Adipocyte (in vitro differentiated cells): ENCODE measurements around the gene FGF19.
"Not testable (repeated sequence)": the region's sequence is repeated elsewhere in the genome, so short reads cannot be mapped to it uniquely, and the experiment has no call there.

Source experiments
- DNase-seq: peaks from one replicate; pipeline ENCODE4 v3.0.0-alpha.2; 2015; ENCODE audit warnings: low read depth
- H3K27me3 ChIP-seq: replicated peaks from 2 replicates; pipeline ENCODE4 v1.7.0; 2013; ENCODE audit warnings: mild to moderate bottlenecking, low read length, moderate library complexity; ENCODE audit not compliant: control insufficient read depth, insufficient read depth
- H3K36me3 ChIP-seq: 2 replicates; pipeline ENCODE4 v1.7.0; 2013; ENCODE audit warnings: low read length, mild to moderate bottlenecking, moderate library complexity; ENCODE audit not compliant: control insufficient read depth, insufficient read depth, severe bottlenecking
- H3K4me1 ChIP-seq: 2 replicates; pipeline ENCODE4 v1.7.0; 2013; ENCODE audit warnings: mild to moderate bottlenecking, low read length, moderate library complexity; ENCODE audit not compliant: control insufficient read depth, insufficient read depth
- H3K4me3 ChIP-seq: 2 replicates; pipeline ENCODE4 v1.7.0; 2013; ENCODE audit warnings: mild to moderate bottlenecking, low read length, moderate library complexity
- H3K9ac ChIP-seq: 2 replicates; pipeline ENCODE4 v1.7.0; 2013; ENCODE audit warnings: mild to moderate bottlenecking, low read length, moderate library complexity
- H3K9me3 ChIP-seq: 2 replicates; pipeline ENCODE4 v1.7.0; 2013; ENCODE audit warnings: mild to moderate bottlenecking, low read length, moderate library complexity; ENCODE audit not compliant: control insufficient read depth

FGF19 gene

DNA sequence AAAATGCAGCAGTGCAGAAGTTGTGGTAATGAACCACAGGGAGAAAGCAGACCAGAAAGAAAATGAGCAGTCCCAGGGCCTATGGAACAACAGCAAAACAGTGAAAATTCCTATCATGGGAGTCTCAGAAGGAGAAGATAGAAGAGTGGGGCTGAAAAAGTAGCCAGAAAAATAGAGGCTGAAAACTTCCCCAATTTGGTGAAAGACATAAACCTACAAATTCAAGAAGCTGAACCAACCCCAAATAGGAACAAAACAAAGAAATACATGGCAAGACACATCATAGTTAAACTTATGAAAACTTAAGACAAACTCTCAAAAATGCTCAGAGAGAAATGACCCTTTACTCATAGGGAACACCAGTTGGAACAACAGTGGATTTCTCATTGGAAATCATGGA lies 11.4 kb downstream of the FGF19 start:
- no peak overlapping the region for H3K4me3 ChIP-seq
- no peaks in the 10 kb centered on the region for H3K4me1 ChIP-seq
- H3K9ac ChIP-seq = no peak overlapping the region
- H3K27me3 ChIP-seq = peaks cover 49% of the 10 kb centered on the region
- no peaks in the 10 kb centered on the region for H3K36me3 ChIP-seq
- H3K9me3 ChIP-seq = peaks cover 18% of the 10 kb centered on the region
- DNase-seq = no peak

DNA sequence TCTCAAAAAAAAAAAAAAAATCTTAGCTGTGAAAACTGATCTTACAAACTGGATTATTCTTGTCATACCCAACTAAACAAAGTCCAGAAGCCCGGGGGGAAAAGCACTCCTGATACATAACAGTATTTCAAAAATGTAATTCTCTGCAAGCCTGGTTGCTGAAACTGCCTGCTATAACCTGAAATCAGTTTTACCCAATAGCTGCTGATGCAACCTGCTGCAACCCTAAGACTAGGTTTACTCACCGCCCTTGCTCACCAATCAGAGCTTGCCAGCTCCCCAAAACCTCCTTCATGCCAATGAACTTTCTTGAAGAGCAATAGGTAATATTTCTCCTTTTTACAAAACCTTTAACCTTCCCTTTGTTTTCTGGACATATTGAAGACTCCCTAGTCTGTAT lies 12.4 kb downstream of the FGF19 start:
- peak; percentile 31 for DNase-seq
- Histone ChIP-seq H3K4me3 (no peak overlapping the region), H3K9ac (no peak overlapping the region), H3K4me1 (no peaks in the 10 kb centered on the region), H3K36me3 (no peaks in the 10 kb centered on the region), H3K9me3 (peaks cover 18% of the 10 kb centered on the region), H3K27me3 (peaks cover 43% of the 10 kb centered on the region)

DNA sequence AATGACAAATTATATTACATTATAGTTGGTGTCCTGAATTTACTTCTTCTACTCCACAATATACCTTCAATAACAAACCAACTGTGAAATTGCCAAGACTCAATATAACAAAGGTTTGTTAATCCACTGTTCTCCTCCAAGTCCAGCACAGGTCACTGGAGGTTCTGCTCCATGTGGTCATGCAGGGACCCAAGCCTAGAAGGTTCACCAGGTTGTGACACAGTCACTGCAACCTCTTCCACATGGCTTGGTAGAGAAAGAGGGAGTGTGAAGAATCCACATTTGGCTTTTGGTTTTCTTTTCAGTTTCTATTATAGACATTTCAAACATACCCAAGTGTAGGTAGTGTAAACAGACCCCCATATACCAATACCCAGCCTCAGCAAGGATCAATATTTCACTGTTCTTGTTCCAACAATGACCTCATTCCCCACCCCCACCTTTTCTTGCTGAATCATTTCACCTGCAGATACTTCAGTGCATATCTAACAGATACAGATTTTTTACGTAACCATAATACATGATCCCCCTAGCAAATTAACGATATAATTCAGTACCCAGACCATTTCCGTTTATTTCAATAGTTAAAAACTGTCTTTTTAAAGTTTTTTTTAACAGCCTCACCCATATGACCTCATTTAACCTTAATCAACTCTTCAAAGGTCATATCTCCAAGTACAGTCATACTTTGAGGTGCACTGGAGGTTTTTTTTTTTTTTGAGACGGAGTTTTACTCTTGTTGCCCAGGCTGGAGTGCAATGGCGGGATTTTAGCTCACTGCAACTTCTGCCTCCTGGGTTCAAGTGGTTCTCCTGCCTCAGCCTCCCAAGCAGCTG lies 14.1 kb downstream of the FGF19 start:
- no peaks in the 10 kb centered on the region for H3K4me1 ChIP-seq
- peaks cover 18% of the 10 kb centered on the region for H3K9me3 ChIP-seq
- H3K4me3 ChIP-seq = no peak overlapping the region
- no peak overlapping the region for H3K9ac ChIP-seq
- peaks cover 34% of the 10 kb centered on the region for H3K27me3 ChIP-seq
- no peaks in the 10 kb centered on the region for H3K36me3 ChIP-seq
- DNase-seq = no peak

DNA sequence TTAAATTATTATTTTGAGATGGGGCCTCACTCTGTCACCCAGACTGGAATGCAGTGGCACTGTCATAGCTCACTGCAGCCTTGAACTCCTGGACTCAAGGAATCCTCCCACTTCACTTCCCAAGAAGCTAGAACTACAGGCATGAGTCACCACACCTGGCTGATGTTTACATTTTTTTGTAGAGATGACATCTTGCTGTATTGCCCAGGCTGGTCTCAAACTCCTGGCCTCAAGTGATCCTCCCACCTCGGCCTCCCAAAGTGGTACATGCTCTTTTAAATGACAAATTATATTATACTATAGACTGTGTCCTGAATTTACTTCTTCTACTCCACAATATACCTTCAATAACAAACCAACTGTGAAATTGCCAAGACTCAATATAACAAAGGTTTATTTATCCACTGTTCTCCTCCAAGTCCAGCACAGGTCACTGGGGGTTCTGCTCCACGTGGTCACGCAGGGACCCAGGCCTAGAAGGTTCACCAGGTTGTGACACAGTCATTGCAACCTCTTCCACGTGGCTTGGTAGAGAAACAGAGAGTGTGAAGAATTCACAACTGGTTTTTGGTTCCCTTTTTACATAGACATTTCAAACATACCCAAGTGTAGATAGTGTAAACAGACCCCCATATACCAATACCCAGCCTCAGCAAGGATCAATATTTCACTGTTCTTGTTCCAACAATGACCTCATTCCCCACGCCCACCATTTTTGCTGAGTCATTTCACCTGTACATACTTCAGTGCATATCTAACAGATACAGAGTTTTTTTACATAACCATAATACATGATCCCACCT lies 15.7 kb downstream of the FGF19 start:
- not testable (repeated sequence) for DNase-seq, H3K9ac ChIP-seq, H3K4me3 ChIP-seq, H3K36me3 ChIP-seq, H3K4me1 ChIP-seq
- peaks cover 18% of the 10 kb centered on the region for H3K9me3 ChIP-seq
- H3K27me3 ChIP-seq = peaks cover 23% of the 10 kb centered on the region

DNA sequence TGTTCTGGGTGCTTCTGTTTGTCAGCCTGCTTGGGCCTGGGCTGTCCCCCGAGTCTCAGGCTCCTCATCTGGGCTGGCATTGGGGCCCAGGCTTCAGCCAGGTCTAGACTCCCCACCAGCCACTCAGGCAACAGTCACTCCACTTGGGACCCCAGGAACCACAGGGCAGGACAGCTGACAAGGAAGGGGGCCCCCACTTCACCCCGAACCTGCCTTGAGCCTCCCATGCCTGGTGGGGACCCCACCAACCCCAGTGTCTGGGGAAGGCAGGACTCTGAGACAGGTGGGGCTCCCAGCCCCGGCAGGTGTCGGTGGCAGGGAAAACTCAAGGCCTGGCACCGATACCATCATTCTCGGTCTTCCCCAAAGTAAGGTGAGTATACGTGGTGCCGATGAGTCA lies 17.0 kb downstream of the FGF19 start:
- Histone ChIP-seq H3K4me1 (no peaks in the 10 kb centered on the region), H3K9ac (no peak overlapping the region), H3K36me3 (no peaks in the 10 kb centered on the region), H3K4me3 (no peak overlapping the region), H3K27me3 (peaks cover 12% of the 10 kb centered on the region), H3K9me3 (peaks cover 6% of the 10 kb centered on the region)
- no peak for DNase-seq

DNA sequence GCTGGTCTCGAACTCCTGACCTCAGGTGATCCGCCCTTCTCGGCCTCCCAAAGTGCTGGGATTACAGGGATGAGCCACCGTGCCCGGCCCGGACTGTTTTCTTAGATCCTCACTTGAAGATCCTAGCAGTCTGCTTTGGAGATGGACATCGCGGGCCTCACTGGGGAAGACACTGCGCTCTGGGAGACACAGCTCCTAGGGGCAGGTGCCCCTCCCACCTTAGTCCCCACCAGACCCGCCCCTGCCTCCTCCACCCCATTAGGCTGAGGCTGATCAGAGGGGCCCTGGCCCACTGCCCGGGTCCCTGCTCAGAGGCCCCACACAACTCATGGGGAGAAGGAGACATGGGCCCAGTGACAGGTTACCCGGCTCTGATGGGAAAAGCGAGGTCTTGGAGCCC lies 17.4 kb downstream of the FGF19 start:
- Histone ChIP-seq H3K4me1 (no peaks in the 10 kb centered on the region), H3K4me3 (no peak overlapping the region), H3K27me3 (peaks cover 12% of the 10 kb centered on the region), H3K9me3 (peaks cover 2% of the 10 kb centered on the region), H3K9ac (no peak overlapping the region), H3K36me3 (no peaks in the 10 kb centered on the region)
- no peak for DNase-seq

DNA sequence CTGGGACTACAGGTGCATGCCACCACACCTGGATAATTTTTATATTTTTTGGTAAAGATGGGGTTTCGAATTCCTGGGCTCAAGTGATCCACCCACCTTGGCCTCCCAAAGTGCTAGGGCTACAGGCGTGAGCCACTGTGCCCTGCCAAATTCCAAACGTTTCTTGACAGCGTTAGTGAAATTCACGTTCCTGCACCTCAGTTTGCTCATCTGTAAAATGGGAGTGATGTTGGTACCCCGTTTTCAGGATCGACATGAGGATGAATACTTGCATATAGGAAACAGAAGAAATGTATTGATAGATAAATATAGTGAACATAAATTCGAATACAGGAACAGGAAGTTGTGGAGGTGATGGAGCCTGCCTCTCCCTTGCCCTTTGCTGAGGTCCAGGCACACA lies 18.5 kb downstream of the FGF19 start:
- DNase-seq = no peak
- Histone ChIP-seq H3K9me3 (no peaks in the 10 kb centered on the region), H3K36me3 (no peaks in the 10 kb centered on the region), H3K4me3 (no peak overlapping the region), H3K27me3 (peaks cover 12% of the 10 kb centered on the region), H3K4me1 (no peaks in the 10 kb centered on the region), H3K9ac (no peak overlapping the region)

DNA sequence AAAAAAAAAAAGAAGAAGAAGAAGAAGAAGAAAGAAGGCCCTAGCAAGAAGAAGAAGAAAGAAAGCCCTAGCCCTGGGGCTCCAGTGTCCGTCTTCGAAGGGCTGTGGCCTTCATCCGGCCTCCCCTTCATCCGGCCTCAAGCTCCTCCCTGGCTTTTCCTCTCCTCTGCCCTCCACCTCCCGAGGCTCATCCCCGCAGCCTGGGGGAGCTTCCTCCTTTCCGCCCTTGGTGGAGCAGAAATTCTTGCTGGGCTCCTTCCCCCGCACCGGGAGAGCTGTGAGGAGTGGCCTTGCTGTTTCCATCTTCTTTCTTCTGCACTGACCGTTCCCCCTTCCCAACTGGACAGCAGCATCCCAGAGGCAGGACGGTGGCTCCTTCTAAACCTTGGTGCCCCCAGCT lies 19.2 kb downstream of the FGF19 start:
- Histone ChIP-seq H3K4me3 (no peak overlapping the region), H3K9me3 (no peaks in the 10 kb centered on the region), H3K9ac (no peak overlapping the region), H3K4me1 (no peaks in the 10 kb centered on the region), H3K36me3 (no peaks in the 10 kb centered on the region), H3K27me3 (peaks cover 9% of the 10 kb centered on the region)
- DNase-seq = no peak

DNA sequence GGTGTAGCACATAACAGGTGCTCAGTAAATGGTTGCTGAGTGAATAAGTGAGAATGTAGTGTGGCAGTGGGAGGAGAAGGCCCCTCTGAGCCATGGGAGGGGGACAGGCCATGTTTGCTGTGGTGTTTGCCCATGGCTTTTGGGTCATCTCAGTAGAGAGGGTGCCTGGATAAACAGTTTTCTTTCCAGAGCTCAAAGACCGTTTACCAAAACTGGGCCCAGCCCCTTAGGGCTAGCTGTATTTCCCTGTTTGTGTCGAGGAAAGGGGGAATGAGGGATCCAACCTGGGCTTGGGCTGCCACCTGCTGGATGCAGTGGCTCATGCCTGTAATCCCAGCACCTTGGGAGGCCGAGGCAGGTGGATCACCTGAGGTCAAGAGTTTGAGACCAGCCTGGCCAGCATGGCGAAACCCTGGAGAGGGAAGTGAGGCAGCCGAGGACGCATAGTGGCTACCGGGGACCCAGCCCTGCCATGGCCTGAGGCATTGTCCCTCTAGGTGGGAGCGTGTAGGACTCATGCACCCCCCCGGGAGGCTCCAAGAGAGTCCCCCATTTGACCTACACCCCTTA lies 20.0 kb downstream of the FGF19 start:
- Histone ChIP-seq H3K9ac (no peak overlapping the region), H3K4me3 (no peak overlapping the region), H3K9me3 (no peaks in the 10 kb centered on the region), H3K4me1 (no peaks in the 10 kb centered on the region), H3K27me3 (peaks cover 9% of the 10 kb centered on the region), H3K36me3 (no peaks in the 10 kb centered on the region)
- no peak for DNase-seq

DNA sequence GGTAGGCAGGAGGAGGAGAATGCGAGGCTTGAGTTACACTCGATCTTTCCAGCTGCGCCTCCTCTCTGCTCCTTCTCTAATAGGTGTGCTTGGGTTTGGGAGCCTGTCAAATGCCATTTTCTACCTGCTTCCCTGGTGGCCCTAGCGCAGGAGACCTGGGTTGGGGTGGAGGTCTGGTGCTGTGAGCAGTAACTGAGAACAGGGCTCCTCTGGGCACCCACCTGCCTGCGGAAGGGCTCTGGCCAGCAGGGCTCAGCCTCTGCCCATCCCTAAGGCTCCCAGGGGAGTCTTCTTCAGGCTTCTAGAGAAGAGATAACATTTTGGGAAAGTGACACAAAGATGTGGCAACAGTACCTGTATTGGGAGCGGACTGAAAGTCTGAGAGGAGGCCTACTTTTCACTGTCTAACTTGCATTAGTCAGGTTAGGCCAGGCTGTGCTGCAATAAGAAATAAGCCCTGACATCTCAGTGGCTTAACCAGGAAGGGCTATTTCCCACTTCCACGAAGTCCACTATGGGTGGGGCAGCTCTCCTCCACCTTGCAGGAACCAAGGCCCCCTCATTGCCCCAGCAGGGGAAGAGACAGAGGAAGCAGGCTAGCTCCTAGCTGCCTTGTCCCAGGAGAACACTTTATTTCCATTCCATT lies 21.0 kb downstream of the FGF19 start:
- H3K4me3 ChIP-seq = no peak overlapping the region

DNA sequence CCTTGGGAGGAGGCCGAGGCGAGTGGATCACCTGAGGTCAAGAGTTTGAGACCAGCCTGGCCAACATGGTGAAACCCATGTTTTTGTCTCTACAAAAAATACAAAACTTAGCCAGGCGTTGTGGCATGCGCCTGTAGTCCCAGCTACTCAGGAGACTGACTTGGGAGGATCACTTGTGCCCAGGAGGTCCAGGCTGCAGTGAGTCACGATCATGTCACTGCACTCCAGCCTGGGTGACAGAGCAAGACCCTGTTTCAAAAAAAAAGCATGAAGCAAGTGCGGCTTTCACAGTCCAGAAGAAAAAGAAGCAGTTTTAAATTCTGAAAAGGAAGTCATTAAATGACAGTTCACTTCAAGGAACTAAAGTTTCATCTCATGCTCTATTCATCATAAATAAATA lies 21.6 kb downstream of the FGF19 start:
- H3K9me3 ChIP-seq = no peaks in the 10 kb centered on the region
- DNase-seq = no peak
- no peaks in the 10 kb centered on the region for H3K4me1 ChIP-seq
- no peak overlapping the region for H3K9ac ChIP-seq
- H3K36me3 ChIP-seq = no peaks in the 10 kb centered on the region
- peaks cover 9% of the 10 kb centered on the region for H3K27me3 ChIP-seq
- no peak overlapping the region for H3K4me3 ChIP-seq

More for the DNA sequence above, 21.0 kb downstream of the FGF19 start:
- H3K9me3 ChIP-seq = no peaks in the 10 kb centered on the region
- H3K27me3 ChIP-seq = peaks cover 9% of the 10 kb centered on the region
- no peaks in the 10 kb centered on the region for H3K36me3 ChIP-seq
- no peaks in the 10 kb centered on the region for H3K4me1 ChIP-seq
- DNase-seq = no peak
- H3K9ac ChIP-seq = no peak overlapping the region
